Activated B cell treated with CpG ODN at 0.5 μM for 24 hours (primary cell): ENCODE measurements around the gene NXNL2. TPM values are rescaled to one million over a fixed set of nuclear protein-coding genes. Genes with fewer than 3 reads are reported as not detected.

ENCODE experiments used
- ATAC-seq: fragments of 200-7000 bp; cut with Tn5 transposase; one replicate; pipeline ENCODE4 v1.10.0; 2021; ENCODE audit warnings: low read depth, mild to moderate bottlenecking, moderate library complexity
- CTCF ChIA-PET: fragments of 350-600 bp; sonication (Branson Sonifier 250); formaldehyde crosslinking; loops from one replicate; lab custom pipeline; 2021; ENCODE audit warnings: antibody characterized with exemption; lab: Charles Lee
- POLR2A ChIA-PET: fragments of 350-600 bp; sonication (Branson Sonifier 250); formaldehyde crosslinking; loops from one replicate; lab custom pipeline; 2021; ENCODE audit warnings: antibody characterized with exemption; lab: Charles Lee
- DNase-seq: peaks from one replicate; pipeline ENCODE4 v3.0.0; 2022
- H3K27ac Mint-ChIP-seq: one replicate; pipeline ENCODE4 v1.8.0; 2020; ENCODE audit warnings: mixed read lengths
- H3K27me3 Mint-ChIP-seq: one replicate; pipeline ENCODE4 v1.8.0; 2021; ENCODE audit warnings: mixed read lengths
- H3K36me3 Mint-ChIP-seq: one replicate; pipeline ENCODE4 v1.8.0; 2021; ENCODE audit warnings: low read depth, mixed read lengths
- H3K4me1 Mint-ChIP-seq: one replicate; pipeline ENCODE4 v1.8.0; 2021; ENCODE audit warnings: mixed read lengths
- H3K4me3 Mint-ChIP-seq: one replicate; pipeline ENCODE4 v1.8.0; 2020; ENCODE audit warnings: mild to moderate bottlenecking, mixed read lengths
- H3K9me3 Mint-ChIP-seq: one replicate; pipeline ENCODE4 v1.8.0; 2020; ENCODE audit warnings: mixed read lengths
- intact Hi-C: fragments of 100-400 bp; cut with micrococcal nuclease; formaldehyde crosslinking; loops from one replicate; pipeline ENCODE4 v1.15.1; 2024
- total RNA-seq: library from RNA; stranded (reverse); gene quantifications from 2 replicates; pipeline ENCODE4 v1.2.3, GENCODE V29; 2022
- TF ChIP-seq, protein P1 (sequence below): fragments of 200-600 bp; IDR thresholded peaks from one replicate; pipeline ENCODE4 v1.8.0; 2022; ENCODE audit warnings: antibody characterized with exemption, mild to moderate bottlenecking

The NXNL2 gene
- total RNA-seq, 1 donor from 2014 or later = not detected

DNA sequence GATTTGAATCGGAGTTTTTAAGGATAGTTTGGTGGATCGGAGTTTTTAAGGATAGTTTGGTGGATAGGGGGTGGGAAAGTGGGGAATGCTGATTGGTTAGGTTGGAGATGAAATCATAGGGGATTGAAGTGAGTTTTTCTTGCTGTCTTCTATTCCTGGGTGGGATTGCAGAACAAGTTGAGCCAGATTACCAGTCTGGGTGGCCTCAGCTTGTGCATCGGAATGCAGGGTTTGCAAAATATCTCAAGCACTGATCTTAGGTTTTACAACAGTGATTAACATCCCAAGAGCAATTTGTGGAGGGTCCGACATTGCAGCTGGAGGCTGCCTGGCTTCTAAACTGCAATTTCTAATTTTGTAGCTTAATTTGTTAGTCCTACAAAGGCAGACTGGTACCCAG is 23.1 kb upstream of the NXNL2 start:
- H3K9me3 Mint-ChIP-seq = peaks cover 1% of the 10 kb centered on the region
- no peak overlapping the region for H3K4me3 Mint-ChIP-seq
- ChIA-PET CTCF (no interaction called here), POLR2A (no interaction called here)
- H3K27me3 Mint-ChIP-seq = peaks cover 2% of the 10 kb centered on the region
- DNase-seq (no peak), ATAC-seq (no peak)
- H3K36me3 Mint-ChIP-seq = no peaks in the 10 kb centered on the region
- intact Hi-C loops = no loop called here
- no peaks in the 10 kb centered on the region for H3K4me1 Mint-ChIP-seq
- H3K27ac Mint-ChIP-seq = no peak overlapping the region
- TF ChIP-seq, protein P1, sequence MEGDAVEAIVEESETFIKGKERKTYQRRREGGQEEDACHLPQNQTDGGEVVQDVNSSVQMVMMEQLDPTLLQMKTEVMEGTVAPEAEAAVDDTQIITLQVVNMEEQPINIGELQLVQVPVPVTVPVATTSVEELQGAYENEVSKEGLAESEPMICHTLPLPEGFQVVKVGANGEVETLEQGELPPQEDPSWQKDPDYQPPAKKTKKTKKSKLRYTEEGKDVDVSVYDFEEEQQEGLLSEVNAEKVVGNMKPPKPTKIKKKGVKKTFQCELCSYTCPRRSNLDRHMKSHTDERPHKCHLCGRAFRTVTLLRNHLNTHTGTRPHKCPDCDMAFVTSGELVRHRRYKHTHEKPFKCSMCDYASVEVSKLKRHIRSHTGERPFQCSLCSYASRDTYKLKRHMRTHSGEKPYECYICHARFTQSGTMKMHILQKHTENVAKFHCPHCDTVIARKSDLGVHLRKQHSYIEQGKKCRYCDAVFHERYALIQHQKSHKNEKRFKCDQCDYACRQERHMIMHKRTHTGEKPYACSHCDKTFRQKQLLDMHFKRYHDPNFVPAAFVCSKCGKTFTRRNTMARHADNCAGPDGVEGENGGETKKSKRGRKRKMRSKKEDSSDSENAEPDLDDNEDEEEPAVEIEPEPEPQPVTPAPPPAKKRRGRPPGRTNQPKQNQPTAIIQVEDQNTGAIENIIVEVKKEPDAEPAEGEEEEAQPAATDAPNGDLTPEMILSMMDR = no peak

DNA sequence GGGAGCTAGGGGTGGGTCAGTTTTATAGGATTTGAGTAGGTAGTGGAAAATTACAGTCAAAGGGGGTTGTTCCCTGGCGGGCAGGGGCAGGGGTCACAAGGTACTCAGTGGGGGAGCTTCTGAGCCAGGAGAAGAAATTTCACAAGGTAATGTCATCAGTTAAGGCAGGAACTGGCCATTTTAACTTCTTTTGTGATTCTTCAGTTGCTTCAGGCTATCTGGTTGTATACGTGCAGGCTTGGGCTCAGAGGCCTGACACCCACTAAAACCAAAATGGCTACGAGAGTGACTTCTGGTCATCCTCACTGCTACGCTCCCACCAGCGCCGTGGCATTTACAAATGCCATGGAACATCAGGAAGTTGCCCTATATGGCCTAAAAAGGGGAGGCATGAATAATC is 20.7 kb upstream of the NXNL2 start:
- H3K36me3 Mint-ChIP-seq = no peaks in the 10 kb centered on the region
- DNase-seq = no peak
- no peak for ATAC-seq
- no peak overlapping the region for H3K4me3 Mint-ChIP-seq
- H3K27me3 Mint-ChIP-seq = peaks cover 2% of the 10 kb centered on the region
- no peaks in the 10 kb centered on the region for H3K4me1 Mint-ChIP-seq
- POLR2A ChIA-PET = no interaction called here
- intact Hi-C loops = no loop called here
- H3K9me3 Mint-ChIP-seq = peaks cover 1% of the 10 kb centered on the region
- H3K27ac Mint-ChIP-seq = no peak overlapping the region
- CTCF ChIA-PET = no interaction called here
- TF ChIP-seq, protein P1 = no peak

DNA sequence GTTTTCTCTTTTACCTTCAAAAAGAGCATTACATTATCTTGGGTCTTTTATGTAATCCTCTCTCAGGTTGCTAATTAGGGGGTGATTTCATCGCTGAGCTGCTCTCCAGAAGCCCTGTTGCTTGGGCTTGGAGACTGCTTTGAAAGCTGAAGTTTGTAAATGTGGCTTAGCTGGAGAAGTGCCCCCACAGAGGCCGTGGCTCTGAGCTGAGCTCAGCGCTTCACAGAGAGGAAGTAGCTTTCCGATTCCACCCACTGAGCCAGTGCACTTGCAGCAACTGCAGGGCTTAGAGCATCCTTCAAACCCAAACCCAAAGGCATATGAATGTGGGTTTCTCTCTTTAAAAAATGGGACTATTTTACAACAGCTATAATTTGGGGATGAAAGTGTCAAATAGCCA is 13.7 kb upstream of the NXNL2 start:
- no peaks in the 10 kb centered on the region for H3K9me3 Mint-ChIP-seq
- TF ChIP-seq, protein P1 = no peak

DNA sequence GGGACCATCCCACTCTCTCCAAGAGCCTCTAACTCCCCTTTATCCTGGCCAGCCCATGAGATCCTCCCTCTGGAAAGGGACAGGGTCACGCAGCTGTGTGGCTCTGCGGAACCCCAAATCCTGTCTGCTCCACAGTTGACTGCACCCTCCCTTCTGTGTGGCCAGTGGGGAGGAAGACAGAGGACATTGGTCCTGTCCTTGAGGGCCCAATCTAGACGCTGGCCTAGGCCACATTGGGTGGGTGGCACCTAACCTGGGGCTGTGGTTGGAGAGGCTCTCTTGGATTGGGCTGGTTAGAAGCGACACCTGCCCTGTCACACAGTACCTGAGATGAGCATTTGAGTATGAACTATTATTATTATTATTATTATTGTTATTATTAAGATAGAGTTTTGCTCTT is 12.6 kb upstream of the NXNL2 start:
- intact Hi-C loops = no loop called here
- Mint-ChIP-seq H3K27ac (no peak overlapping the region), H3K36me3 (no peaks in the 10 kb centered on the region), H3K9me3 (no peaks in the 10 kb centered on the region), H3K27me3 (peaks cover 6% of the 10 kb centered on the region), H3K4me1 (no peaks in the 10 kb centered on the region), H3K4me3 (no peak overlapping the region)
- POLR2A ChIA-PET = no interaction called here
- no peak for DNase-seq
- ATAC-seq = no peak
- TF ChIP-seq, protein P1 = no peak
- CTCF ChIA-PET = no interaction called here

More for the DNA sequence above, 13.7 kb upstream of the NXNL2 start:
- ATAC-seq (no peak), DNase-seq (no peak)
- POLR2A ChIA-PET = no interaction called here
- intact Hi-C loops = no loop called here
- Mint-ChIP-seq H3K4me1 (no peaks in the 10 kb centered on the region), H3K36me3 (no peaks in the 10 kb centered on the region), H3K27ac (no peak overlapping the region), H3K4me3 (no peak overlapping the region), H3K27me3 (peaks cover 2% of the 10 kb centered on the region)
- CTCF ChIA-PET = no interaction called here

DNA sequence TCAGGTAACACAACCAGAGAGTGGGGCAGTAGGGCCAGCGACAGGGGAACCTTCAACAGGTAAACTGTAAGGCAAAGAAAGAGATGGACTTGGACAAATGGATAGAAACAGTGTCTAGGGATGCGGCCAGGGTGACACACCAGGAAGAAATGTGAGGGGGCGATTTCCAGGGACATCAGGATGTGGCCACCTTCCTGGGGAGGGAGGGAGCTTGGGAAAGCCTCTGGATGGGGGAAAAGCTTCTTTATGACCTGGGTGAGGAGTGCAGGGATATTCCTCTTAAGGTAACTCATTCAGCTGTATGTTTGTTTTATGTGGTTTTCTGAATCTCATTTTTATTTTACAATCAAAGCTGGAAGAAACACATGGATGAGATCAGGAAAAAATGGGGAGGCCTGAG is 11.9 kb upstream of the NXNL2 start:
- no peaks in the 10 kb centered on the region for H3K9me3 Mint-ChIP-seq
- TF ChIP-seq, protein P1 = no peak
- no peak overlapping the region for H3K4me3 Mint-ChIP-seq
- no peaks in the 10 kb centered on the region for H3K4me1 Mint-ChIP-seq
- POLR2A ChIA-PET = no interaction called here
- ATAC-seq (no peak), DNase-seq (no peak)
- intact Hi-C loops = no loop called here
- no peaks in the 10 kb centered on the region for H3K36me3 Mint-ChIP-seq
- peaks cover 9% of the 10 kb centered on the region for H3K27me3 Mint-ChIP-seq
- H3K27ac Mint-ChIP-seq = no peak overlapping the region
- CTCF ChIA-PET = no interaction called here
